GM23338 (cell line): ENCODE data around the gene CABP4. TPM values are rescaled to one million over a fixed set of nuclear protein-coding genes. Genes with fewer than 3 reads are reported as not detected.

Source experiments
- ATAC-seq: fragments of 200-7000 bp; cut with Tn5 transposase; 3 replicates; pipeline ENCODE4 v1.9.1; 2020
- DNase-seq: peaks from one replicate; pipeline ENCODE4 v3.0.0-alpha.2; 2015; ENCODE audit warnings: low spot score
- H2AFZ ChIP-seq: fragments of 200-600 bp; sonication (generic); 2 replicates; pipeline ENCODE4 v1.8.0; 2016; ENCODE audit warnings: antibody characterized with exemption, mild to moderate bottlenecking, moderate library complexity
- H3F3A ChIP-seq: fragments of 200-600 bp; sonication (generic); replicated peaks from 2 replicates; pipeline ENCODE4 v1.8.0; 2017; ENCODE audit warnings: antibody characterized with exemption, mixed run types, low read depth
- H3K27ac ChIP-seq: fragments of 200-600 bp; sonication (generic); 2 replicates; pipeline ENCODE4 v1.6.1; 2016; ENCODE audit warnings: low read depth
- H3K27me3 ChIP-seq: fragments of 200-600 bp; sonication (generic); 2 replicates; pipeline ENCODE4 v1.8.0; 2016; ENCODE audit warnings: mild to moderate bottlenecking, mixed run types, moderate library complexity; ENCODE audit not compliant: insufficient read depth
- H3K36me3 ChIP-seq: fragments of 200-600 bp; sonication (generic); 2 replicates; pipeline ENCODE4 v1.8.0; 2016; ENCODE audit warnings: mild to moderate bottlenecking; ENCODE audit not compliant: insufficient read depth
- H3K4me1 ChIP-seq: fragments of 200-600 bp; sonication (generic); 2 replicates; pipeline ENCODE4 v1.8.0; 2016; ENCODE audit warnings: mild to moderate bottlenecking, moderate library complexity; ENCODE audit not compliant: insufficient read depth
- H3K4me2 ChIP-seq: fragments of 200-600 bp; sonication (generic); 2 replicates; pipeline ENCODE4 v1.7.1; 2017; ENCODE audit warnings: mixed run types
- H3K4me3 ChIP-seq: fragments of 200-600 bp; sonication (generic); 2 replicates; pipeline ENCODE4 v1.6.1; 2016; ENCODE audit warnings: mixed run types
- H3K79me2 ChIP-seq: fragments of 200-600 bp; sonication (generic); replicated peaks from 2 replicates; pipeline ENCODE4 v1.8.0; 2017; ENCODE audit warnings: mild to moderate bottlenecking; ENCODE audit not compliant: insufficient read depth
- H3K9me2 ChIP-seq: fragments of 200-600 bp; sonication (generic); 2 replicates; pipeline ENCODE4 v1.8.0; 2017; ENCODE audit not compliant: insufficient read depth
- H4K20me1 ChIP-seq: fragments of 200-600 bp; sonication (generic); replicated peaks from 2 replicates; pipeline ENCODE4 v1.8.0; 2017; ENCODE audit warnings: mild to moderate bottlenecking; ENCODE audit not compliant: insufficient read depth
- H3K27ac Mint-ChIP-seq: 2 replicates; pipeline ENCODE4 v1.8.0; 2020; ENCODE audit warnings: inconsistent platforms, mild to moderate bottlenecking, moderate library complexity, mixed read lengths
- H3K27me3 Mint-ChIP-seq: 3 replicates; pipeline ENCODE4 v1.8.0; 2022; ENCODE audit warnings: low read depth, mild to moderate bottlenecking, moderate library complexity, mixed read lengths, inconsistent platforms; ENCODE audit not compliant: insufficient read depth, poor library complexity
- H3K36me3 Mint-ChIP-seq: 3 replicates; pipeline ENCODE4 v1.8.0; 2021; ENCODE audit warnings: low read depth, mild to moderate bottlenecking, inconsistent platforms, moderate library complexity, mixed read lengths
- H3K4me1 Mint-ChIP-seq: 3 replicates; pipeline ENCODE4 v1.8.0; 2020; ENCODE audit warnings: mild to moderate bottlenecking, inconsistent platforms, mixed read lengths
- H3K4me3 Mint-ChIP-seq: 3 replicates; pipeline ENCODE4 v1.8.0; 2021; ENCODE audit warnings: moderate library complexity, mild to moderate bottlenecking, inconsistent platforms, mixed read lengths
- H3K9me3 Mint-ChIP-seq: 3 replicates; pipeline ENCODE4 v1.8.0; 2020; ENCODE audit warnings: moderate library complexity, mild to moderate bottlenecking, inconsistent platforms, mixed read lengths
- CREB1 ChIP-seq: fragments of 250-450 bp; sonication (Bioruptor Pico); IDR thresholded peaks from 2 replicates; pipeline ENCODE4 v1.5.0; 2020; ENCODE audit warnings: low read depth, mild to moderate bottlenecking, moderate library complexity
- CTCF ChIP-seq, 2 experiments: fragments of 200-600 bp in 1 of 2; sonication (generic) in 1 of 2; conservative IDR thresholded peaks; 2 replicates each; pipeline versions ENCODE4 v1.5.1 to v1.6.1; 2016 to 2017; ENCODE audit warnings: antibody characterized with exemption in 2 of 2, low read depth in 2 of 2, mild to moderate bottlenecking in 2 of 2, moderate library complexity in 1 of 2
- EZH2 ChIP-seq: fragments of 200-600 bp; sonication (generic); IDR thresholded peaks from one replicate; pipeline ENCODE4 v1.8.0; 2017; ENCODE audit warnings: antibody characterized with exemption, mild to moderate bottlenecking, low read depth; ENCODE audit not compliant: unreplicated experiment
- EZH2phosphoT487 ChIP-seq: fragments of 200-600 bp; sonication (generic); IDR thresholded peaks from one replicate; pipeline ENCODE4 v1.8.1; 2018; ENCODE audit warnings: antibody characterized with exemption; ENCODE audit not compliant: unreplicated experiment
- JUNB ChIP-seq: IDR thresholded peaks from one replicate; pipeline ENCODE4 v1.6.1; 2016; ENCODE audit warnings: antibody characterized with exemption; ENCODE audit not compliant: unreplicated experiment
- NANOG ChIP-seq: IDR thresholded peaks from 2 replicates; pipeline ENCODE4 v1.6.1; 2016; ENCODE audit warnings: antibody characterized with exemption, borderline replicate concordance
- POLR2AphosphoS5 ChIP-seq: IDR thresholded peaks from 2 replicates; pipeline ENCODE4 v1.6.1; 2016; ENCODE audit warnings: antibody characterized with exemption, low read depth
- STAT1 ChIP-seq: IDR thresholded peaks from one replicate; pipeline ENCODE4 v1.6.1; 2016; ENCODE audit warnings: antibody characterized with exemption; ENCODE audit not compliant: unreplicated experiment
- ZNF114 ChIP-seq: fragments of 250-450 bp; sonication (Bioruptor Pico); IDR thresholded peaks from 2 replicates; pipeline ENCODE4 v1.5.0; 2020; ENCODE audit warnings: mild to moderate bottlenecking, moderate library complexity
- ZNF331 ChIP-seq: fragments of 250-450 bp; sonication (Bioruptor Pico); IDR thresholded peaks from 2 replicates; pipeline ENCODE4 v1.5.0; 2020; ENCODE audit warnings: low read depth, mild to moderate bottlenecking, moderate library complexity
- polyA plus RNA-seq: library from polyadenylated mRNA; unstranded; fragments of >200 nt; fragmentation: Nextera tagmentation; extraction: Ambion mirVana; gene quantifications from 2 replicates; pipeline ENCODE4 v1.2.1, GENCODE V29; 2016
- total RNA-seq: library from RNA; depleted of rRNA; stranded (reverse); fragments of >200 nt; shearing (Covaris generic); gene quantifications from 2 replicates; pipeline ENCODE4 v1.2.3, GENCODE V29; 2014
- TF ChIP-seq, protein P1 (sequence below): IDR thresholded peaks from one replicate; pipeline ENCODE4 v1.6.1; 2018; ENCODE audit warnings: antibody characterized with exemption; ENCODE audit not compliant: unreplicated experiment
- TF ChIP-seq, protein P2 (sequence below): IDR thresholded peaks from 2 replicates; pipeline ENCODE4 v1.6.1; 2016; ENCODE audit warnings: antibody characterized with exemption
- TF ChIP-seq, protein P3 (sequence below): fragments of 250-450 bp; sonication (Bioruptor Pico); IDR thresholded peaks from 2 replicates; pipeline ENCODE4 v1.5.0; 2020; ENCODE audit warnings: mild to moderate bottlenecking, moderate library complexity

CABP4 gene
- total and polyA plus RNA-seq, 2 experiments from 2014 or later, result 0.28 TPM; not detected in 1

GRCh38 chr11:67435727-67436458 lies 19.3 kb upstream of the CABP4 start:
- Histone ChIP-seq H3K36me3 (0 out of 2 replicates have a peak, but pooled peaks cover 3% of the 10 kb centered on the region), H3K4me3 (no peak overlapping the region), H3F3A (0 out of 2 replicates have a peak, but pooled peaks cover 12% of the 10 kb centered on the region), H2AFZ (no peak overlapping the region), H3K79me2 (no peaks in the 10 kb centered on the region), H3K27ac (peak overlapping the region; percentile 88), H3K9me2 (no peaks in the 10 kb centered on the region), H4K20me1 (no peaks in the 10 kb centered on the region), H3K4me1 (peaks cover 14% of the 10 kb centered on the region), H3K4me2 (peak overlapping the region; percentile 32; the same call in 1 of the 2 replicates), H3K27me3 (no peaks in the 10 kb centered on the region)
- Mint-ChIP-seq H3K4me3 (no peak overlapping the region), H3K4me1 (peaks cover 23% of the 10 kb centered on the region), H3K27me3 (peaks cover 13% of the 10 kb centered on the region), H3K36me3 (peaks cover 33% of the 10 kb centered on the region), H3K9me3 (no peaks in the 10 kb centered on the region; the same call in 2 of the 3 replicates), H3K27ac (peak overlapping the region; percentile 94)
- ATAC-seq, result no peak; the same call in 2 of the 3 replicates
- TF ChIP-seq EZH2, result no peak
- TF ChIP-seq ZNF331, result no peak
- TF ChIP-seq JUNB, result no peak
- no peak for TF ChIP-seq STAT1
- no peak for TF ChIP-seq EZH2phosphoT487
- no peak for TF ChIP-seq CREB1 (CRISPR knock-in tag)
- no peak for TF ChIP-seq NANOG
- TF ChIP-seq CTCF (conservative IDR thresholded peaks at IDR 0.05; ENCODE audit: low read depth in 2 of 2), result no peak
- TF ChIP-seq, protein P1, sequence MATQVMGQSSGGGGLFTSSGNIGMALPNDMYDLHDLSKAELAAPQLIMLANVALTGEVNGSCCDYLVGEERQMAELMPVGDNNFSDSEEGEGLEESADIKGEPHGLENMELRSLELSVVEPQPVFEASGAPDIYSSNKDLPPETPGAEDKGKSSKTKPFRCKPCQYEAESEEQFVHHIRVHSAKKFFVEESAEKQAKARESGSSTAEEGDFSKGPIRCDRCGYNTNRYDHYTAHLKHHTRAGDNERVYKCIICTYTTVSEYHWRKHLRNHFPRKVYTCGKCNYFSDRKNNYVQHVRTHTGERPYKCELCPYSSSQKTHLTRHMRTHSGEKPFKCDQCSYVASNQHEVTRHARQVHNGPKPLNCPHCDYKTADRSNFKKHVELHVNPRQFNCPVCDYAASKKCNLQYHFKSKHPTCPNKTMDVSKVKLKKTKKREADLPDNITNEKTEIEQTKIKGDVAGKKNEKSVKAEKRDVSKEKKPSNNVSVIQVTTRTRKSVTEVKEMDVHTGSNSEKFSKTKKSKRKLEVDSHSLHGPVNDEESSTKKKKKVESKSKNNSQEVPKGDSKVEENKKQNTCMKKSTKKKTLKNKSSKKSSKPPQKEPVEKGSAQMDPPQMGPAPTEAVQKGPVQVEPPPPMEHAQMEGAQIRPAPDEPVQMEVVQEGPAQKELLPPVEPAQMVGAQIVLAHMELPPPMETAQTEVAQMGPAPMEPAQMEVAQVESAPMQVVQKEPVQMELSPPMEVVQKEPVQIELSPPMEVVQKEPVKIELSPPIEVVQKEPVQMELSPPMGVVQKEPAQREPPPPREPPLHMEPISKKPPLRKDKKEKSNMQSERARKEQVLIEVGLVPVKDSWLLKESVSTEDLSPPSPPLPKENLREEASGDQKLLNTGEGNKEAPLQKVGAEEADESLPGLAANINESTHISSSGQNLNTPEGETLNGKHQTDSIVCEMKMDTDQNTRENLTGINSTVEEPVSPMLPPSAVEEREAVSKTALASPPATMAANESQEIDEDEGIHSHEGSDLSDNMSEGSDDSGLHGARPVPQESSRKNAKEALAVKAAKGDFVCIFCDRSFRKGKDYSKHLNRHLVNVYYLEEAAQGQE, result no peak
- TF ChIP-seq, protein P2, sequence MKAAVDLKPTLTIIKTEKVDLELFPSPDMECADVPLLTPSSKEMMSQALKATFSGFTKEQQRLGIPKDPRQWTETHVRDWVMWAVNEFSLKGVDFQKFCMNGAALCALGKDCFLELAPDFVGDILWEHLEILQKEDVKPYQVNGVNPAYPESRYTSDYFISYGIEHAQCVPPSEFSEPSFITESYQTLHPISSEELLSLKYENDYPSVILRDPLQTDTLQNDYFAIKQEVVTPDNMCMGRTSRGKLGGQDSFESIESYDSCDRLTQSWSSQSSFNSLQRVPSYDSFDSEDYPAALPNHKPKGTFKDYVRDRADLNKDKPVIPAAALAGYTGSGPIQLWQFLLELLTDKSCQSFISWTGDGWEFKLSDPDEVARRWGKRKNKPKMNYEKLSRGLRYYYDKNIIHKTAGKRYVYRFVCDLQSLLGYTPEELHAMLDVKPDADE, result no peak
- TF ChIP-seq, protein P3, sequence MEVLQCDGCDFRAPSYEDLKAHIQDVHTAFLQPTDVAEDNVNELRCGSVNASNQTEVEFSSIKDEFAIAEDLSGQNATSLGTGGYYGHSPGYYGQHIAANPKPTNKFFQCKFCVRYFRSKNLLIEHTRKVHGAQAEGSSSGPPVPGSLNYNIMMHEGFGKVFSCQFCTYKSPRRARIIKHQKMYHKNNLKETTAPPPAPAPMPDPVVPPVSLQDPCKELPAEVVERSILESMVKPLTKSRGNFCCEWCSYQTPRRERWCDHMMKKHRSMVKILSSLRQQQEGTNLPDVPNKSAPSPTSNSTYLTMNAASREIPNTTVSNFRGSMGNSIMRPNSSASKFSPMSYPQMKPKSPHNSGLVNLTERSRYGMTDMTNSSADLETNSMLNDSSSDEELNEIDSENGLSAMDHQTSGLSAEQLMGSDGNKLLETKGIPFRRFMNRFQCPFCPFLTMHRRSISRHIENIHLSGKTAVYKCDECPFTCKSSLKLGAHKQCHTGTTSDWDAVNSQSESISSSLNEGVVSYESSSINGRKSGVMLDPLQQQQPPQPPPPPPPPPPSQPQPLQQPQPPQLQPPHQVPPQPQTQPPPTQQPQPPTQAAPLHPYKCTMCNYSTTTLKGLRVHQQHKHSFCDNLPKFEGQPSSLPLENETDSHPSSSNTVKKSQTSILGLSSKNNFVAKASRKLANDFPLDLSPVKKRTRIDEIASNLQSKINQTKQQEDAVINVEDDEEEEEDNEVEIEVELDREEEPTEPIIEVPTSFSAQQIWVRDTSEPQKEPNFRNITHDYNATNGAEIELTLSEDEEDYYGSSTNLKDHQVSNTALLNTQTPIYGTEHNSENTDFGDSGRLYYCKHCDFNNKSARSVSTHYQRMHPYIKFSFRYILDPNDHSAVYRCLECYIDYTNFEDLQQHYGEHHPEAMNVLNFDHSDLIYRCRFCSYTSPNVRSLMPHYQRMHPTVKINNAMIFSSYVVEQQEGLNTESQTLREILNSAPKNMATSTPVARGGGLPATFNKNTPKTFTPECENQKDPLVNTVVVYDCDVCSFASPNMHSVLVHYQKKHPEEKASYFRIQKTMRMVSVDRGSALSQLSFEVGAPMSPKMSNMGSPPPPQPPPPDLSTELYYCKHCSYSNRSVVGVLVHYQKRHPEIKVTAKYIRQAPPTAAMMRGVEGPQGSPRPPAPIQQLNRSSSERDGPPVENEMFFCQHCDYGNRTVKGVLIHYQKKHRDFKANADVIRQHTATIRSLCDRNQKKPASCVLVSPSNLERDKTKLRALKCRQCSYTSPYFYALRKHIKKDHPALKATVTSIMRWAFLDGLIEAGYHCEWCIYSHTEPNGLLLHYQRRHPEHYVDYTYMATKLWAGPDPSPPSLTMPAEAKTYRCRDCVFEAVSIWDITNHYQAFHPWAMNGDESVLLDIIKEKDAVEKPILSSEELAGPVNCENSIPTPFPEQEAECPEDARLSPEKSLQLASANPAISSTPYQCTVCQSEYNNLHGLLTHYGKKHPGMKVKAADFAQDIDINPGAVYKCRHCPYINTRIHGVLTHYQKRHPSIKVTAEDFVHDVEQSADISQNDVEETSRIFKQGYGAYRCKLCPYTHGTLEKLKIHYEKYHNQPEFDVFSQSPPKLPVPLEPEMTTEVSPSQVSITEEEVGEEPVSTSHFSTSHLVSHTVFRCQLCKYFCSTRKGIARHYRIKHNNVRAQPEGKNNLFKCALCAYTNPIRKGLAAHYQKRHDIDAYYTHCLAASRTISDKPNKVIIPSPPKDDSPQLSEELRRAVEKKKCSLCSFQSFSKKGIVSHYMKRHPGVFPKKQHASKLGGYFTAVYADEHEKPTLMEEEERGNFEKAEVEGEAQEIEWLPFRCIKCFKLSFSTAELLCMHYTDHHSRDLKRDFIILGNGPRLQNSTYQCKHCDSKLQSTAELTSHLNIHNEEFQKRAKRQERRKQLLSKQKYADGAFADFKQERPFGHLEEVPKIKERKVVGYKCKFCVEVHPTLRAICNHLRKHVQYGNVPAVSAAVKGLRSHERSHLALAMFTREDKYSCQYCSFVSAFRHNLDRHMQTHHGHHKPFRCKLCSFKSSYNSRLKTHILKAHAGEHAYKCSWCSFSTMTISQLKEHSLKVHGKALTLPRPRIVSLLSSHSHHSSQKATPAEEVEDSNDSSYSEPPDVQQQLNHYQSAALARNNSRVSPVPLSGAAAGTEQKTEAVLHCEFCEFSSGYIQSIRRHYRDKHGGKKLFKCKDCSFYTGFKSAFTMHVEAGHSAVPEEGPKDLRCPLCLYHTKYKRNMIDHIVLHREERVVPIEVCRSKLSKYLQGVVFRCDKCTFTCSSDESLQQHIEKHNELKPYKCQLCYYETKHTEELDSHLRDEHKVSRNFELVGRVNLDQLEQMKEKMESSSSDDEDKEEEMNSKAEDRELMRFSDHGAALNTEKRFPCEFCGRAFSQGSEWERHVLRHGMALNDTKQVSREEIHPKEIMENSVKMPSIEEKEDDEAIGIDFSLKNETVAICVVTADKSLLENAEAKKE (CRISPR knock-in tag), result no peak
- no peak for TF ChIP-seq POLR2AphosphoS5
- no peak for TF ChIP-seq ZNF114 (CRISPR knock-in tag)
- DNase-seq, result no peak
